EL (cell line): ENCODE measurements around the gene PTGES.

Source experiments
- DNase-seq: peaks from one replicate; pipeline ENCODE4 v3.0.0-alpha.2; 2016

Gene PTGES

DNA sequence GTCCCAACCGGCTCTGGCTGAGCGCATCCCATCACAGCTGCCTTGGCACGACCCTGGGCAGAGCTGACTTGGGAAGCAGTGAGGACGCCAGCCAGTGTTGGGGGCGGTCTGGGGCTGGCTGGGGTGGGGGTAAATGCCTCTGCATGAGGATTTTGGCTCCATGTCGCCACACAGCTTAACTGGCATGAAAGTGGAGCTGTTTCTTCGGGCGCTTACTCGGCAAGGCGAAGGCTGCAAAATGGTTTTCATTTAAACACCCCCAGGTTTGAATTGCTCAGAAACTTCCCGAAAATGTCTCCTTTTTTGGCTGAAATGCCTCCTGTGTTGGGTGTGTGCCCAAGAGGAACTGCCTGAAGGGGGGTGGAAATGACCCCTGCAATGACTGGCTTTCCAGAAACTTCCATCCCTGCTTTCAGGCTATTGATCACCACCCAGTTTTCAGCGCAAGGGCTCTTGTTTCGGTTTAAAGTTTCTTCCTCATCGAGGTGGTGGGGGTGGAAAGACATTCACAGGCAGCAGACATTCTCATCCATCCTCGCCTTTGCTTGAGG is 38.3 kb downstream of the PTGES start:
- DNase-seq = no peak

DNA sequence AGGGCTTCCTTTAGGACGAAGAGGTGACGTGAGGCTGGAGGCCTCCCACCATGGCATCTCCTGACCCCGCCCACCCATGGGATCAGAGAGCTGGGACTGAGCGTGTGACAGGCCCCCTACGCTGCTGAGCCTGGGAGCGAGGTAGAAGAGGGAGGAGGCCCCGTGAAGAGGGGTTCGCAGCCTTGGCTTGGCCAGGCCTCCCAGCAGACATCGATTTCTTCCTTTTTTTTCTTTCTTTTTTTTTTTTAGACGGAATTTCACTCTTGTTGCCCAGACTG is 39.5 kb downstream of the PTGES start:
- DNase-seq = no peak

DNA sequence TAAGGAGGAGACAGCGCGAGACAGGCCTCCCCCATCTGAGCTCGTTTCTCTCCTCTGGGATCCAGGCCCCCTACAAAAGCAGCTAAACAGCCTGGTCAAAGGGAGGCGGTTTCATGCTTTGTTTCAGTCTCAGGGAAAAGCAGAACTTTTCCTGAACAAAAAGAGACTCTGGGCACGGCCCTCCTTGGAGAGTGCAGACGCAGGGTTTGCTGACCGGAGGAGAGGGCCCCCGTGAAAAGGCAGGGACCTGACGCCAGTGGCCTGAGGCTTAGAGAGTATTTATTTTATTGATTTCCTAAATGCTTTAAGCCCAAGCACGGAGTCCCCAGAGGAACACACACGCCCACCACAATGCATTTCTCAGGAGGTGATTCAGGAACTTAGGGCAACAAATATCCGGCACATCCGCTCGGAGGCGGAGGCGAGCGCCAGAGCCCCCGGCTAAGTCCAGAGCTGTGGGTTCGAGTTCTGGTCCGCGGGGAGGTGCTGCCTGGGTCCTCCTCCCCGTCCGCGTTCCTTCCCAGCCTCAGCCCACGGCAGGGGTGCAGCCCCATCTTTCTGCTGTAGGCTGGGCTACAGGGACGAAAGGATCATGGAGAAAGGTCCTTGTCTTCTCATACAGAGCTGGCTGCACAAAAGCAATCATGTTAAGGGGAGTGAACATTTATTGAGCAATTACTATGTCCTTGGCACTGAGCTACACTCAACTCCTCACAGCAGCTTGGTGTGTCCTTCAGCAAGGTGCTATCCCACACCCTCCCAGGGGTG is 40.0 kb downstream of the PTGES start:
- DNase-seq = peak; percentile 85

DNA sequence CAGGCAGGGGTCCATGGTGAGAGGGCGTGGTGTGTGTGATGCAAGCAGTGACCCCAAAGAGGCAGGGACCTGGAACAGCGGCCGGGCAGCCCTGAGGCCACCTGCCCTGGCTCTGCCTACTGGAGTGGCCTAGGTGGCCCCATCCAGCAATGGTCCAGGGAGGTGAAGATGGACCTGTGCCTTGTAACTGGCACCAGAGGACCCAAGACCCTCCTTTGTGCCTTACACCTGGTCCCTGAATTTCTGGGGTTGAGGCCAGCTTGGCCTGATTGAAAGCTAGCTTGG is 42.7 kb downstream of the PTGES start:
- DNase-seq = no peak

DNA sequence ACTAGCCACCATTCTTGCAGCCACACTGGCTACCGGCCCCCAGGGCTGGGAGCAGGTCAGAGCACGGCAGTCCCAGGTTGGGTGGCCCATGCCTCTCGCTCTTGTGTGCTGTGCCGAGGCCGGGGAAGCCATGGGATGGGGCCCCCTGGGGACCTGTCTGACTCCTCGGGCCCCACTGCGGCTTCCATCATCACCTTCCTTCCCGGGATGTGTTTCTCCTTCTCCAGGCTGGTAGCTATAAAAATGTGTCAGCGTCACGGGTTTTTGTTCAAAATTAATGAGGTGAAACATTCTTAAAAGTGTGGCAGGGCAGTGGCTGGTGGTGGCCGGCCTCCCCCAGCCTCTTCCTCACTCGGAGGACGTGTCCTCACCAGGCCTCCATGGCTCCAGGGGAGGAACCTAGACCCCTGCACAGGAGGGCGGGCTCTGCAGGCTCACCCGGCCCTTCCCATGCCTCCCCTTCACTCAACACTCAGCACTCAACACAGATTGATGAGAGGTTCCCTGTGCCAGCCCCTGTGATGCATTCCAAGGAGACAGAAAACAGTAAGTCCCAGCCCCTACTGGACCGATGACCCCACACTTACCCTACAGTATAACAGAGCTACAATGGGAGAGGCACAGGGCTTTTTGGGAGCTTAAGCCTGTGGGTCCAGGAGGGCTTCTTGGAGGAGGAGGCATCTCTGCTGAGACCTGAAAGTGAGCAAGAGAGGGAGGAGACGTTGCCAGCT is 43.2 kb downstream of the PTGES start:
- DNase-seq = no peak

DNA sequence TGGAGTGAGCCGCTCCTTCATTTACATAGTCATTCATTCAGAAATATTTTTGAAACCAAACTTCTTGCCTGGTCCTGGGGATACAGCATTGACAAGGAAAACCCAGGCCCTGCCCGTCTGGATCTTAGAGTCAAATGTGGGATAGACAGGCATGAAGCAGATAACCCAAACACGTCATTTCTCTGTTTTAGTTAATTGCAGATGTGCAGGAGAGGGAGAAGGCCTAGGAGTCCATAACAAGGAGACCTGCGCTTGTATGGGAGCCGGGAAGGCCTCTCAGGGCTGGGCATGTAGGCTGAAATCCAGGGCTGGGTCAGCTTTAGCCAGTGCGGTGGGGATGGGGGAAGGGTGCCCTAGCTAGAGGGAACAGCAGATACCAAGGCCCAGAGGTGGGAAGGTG is 44.0 kb downstream of the PTGES start:
- DNase-seq = no peak

DNA sequence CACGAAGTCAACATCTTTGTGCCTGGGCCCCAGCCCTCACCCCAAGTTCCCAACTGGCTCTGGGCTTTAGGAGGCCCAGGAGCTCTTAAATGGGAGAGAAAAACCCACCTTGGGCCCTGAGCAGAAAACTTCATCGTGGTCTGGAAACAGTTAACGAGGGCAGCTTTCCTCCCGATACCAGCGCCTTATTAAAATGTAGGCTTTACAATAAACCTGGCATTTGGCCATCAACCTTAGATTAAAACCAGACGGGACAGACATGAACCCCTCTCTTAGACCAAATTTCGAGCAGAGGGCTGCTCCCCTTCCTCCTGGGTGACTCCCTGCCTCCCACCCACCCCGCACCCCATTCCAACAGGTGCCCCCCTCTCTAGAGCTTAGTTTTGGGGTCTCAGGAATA is 48.0 kb downstream of the PTGES start:
- no peak for DNase-seq

DNA sequence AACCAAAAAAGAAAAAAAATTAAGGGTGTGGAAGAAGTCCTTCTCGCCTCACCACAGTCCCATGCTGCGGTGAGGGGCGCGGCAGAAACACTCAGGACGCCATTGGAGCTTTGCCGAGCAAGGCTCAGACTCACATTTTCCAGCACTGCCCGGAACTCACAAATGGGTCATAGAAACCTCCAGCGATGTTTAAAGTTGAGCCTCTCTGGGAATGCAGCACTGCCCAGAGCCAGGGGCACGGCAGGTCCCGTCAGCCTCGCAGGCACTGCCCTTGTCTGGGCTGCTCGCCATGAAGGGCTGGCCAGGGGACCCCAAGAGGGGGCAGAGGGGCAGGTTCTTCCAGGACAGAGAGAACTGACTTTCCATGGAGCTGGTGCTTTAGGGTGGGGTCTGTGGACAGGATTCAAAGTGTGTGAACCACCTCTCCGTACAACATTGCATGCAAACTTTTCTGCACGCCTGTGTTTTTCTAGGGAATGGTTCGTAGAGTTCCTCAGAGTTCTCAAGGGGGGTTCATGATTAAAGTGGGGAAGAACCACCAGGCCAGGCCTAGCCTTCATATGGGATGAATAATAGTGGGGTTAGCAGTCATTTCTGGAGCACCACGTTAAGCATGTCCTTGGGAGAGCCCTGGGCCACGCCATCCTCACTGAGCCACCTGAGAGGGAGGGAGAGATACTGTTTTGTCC is 49.0 kb downstream of the PTGES start:
- DNase-seq = no peak

DNA sequence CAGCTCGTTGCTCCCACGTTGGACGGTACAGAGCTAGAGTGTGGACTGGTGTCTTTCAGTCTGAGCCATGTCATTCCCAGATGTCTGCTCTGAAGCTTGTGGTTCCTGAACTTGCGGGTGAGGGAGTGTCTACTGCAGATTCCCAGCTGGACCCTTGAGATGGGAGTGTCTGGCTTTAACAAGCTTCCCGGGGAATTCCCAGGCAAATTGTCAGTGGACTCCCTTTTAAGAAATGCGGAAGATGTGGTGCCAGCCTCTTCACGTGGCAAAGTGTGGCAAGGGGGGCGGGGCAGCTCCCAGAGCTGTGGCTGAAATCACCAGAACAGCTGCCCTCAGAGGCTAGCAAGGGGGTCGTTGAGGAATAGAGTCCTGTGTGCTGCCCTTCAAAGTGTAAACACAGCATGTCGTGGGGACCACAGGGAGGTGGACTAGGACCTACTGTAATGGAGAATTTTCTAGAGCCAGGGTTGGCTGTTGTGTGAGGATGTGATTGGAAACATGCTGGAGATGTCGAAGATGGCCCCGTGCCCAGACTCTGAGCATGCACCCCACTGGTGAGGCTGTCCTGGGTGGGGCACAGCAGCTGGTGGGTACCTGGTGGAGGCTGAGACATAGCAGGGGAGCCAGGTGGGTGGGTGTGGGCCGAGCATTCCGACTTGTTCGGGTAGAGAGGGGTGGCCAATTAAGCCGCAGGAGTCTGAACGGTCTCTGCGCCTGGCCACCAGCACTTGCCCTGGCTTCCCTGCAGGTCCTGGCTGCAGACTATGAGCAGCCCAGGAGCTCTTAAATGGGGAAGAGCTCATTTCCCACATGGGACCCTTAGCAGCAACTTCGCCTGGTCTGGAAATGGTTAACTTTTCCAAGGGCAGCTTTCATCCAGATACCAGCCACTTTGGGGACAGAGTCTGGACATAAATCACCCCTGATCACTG is 50.0 kb downstream of the PTGES start:
- peak; percentile 89 for DNase-seq

DNA sequence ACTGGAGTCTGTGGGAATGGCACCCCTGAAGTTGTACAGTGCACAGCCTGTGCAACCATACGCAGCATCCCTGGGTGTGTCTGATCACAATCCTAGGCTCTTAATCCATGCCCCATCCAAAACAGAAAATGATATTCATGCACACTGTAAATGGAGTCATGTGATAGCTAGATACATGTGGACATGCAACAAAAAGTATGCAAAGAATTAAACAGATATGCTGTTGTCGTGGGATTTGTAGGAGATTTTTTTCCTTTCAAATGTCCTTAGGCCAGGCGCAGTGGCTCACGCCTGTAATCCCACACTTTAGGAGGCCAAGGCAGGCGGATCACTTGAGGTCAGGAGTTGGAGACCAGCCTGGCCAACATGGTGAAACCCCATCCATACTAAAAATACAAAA is 51.3 kb downstream of the PTGES start:
- no peak for DNase-seq

DNA sequence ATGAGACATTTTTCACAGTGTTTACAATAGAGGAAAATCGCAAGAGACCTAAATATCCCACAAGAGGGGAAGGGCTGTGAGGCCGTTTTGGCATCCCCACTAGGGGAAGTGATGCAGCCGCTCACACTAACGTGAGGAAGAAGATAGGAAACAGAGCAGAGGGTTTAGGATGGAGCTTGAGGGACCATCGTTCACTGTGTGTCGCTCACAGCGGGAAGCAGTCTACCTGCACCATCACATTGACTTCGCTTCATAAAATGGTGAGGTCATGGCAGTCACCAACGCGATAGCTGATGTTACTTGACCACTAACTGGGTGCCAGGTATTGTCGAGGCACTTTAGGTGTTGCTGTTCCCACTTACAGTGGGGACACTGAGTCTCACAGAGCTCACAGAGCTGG is 51.8 kb downstream of the PTGES start:
- DNase-seq = no peak

DNA sequence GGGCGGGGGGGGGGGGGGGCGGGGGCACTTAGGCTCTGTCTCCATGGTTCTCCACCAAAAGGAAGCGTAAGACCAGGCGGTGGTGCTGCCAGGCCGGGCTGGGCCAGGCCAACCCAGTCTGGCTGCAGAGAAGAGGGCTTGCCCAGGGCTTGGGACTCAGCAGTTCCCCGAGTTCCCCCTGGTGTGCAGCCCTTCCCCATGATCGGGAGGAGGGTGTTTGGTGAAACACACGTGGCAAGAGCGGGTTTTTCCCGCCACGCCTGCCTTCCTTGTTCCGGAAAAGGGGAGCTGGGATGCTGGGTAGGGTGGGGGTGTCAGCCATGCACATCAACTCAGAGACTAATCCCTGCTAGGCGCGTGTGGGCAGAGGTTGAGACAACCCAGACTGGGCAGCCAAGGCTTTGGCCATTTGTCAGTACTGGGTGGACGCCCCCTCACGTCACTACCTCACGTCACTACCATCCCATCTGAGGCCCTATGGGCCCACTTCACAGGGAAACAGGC is 54.5 kb downstream of the PTGES start:
- peak; percentile 41 for DNase-seq

DNA sequence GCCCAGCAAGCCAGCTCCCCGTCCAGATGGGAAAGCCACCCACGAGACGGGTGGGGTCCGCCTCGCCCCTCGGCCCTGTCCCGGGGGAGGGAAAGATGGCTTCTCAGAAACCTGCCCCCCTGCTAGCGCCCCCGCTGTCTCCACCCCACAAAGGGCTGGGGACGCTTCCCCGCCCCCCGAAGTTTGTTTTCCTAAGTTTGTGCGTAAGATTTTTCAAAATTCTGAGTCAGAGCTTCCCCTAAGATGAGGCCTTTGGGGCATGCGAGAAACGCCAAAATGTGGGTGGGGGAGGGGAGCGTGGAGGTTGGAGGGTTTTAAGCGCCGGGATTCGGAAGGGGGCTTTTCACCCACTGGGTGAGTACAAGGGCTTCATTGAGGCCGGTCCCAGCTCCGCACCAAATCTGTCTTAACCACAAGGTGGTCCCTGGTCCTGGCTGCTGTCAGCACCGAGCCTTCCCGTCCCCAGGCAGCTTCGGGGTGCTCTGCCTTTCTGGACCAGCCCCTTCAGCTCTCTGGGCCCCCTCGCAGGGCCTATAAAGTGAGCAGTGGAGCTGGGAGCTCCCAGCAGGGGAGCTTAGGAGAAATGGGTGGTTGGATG is 55.1 kb downstream of the PTGES start:
- DNase-seq = peak; percentile 87

DNA sequence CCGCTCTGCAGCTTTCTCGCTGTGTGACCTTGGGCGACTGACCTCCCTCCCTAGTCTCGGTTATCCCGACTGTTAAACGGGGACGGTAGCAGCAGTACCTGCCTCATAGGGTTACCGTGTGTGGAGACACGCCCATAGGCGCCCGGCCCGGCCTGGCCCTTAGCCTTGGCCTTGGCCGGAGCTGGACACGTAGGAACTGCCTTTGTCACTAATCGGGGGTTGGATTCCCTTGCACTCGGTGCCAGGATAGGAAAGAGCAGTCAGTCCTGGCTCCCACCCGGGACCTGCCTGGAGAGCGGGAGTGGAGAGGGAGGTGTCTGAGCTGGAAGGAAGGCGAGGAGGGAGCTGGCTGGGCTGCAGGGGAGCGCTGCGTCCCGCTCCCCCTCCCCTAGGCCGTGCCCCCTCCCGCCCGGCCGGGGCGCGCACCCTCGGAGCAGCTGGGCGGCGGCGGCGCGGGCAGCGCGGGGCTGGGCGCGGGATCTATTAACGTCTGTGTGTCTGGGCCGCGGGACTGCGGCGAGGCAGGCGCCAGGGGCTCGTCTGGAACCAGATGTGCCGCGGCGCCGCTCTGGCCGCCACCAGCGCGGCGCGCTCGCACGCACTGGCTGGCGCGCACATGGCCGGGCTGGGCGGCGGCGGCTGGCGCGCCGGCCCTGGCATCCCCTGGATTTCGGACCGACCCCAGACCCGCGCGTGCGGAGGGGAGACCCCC is 55.7 kb downstream of the PTGES start:
- peak; percentile 75 for DNase-seq

DNA sequence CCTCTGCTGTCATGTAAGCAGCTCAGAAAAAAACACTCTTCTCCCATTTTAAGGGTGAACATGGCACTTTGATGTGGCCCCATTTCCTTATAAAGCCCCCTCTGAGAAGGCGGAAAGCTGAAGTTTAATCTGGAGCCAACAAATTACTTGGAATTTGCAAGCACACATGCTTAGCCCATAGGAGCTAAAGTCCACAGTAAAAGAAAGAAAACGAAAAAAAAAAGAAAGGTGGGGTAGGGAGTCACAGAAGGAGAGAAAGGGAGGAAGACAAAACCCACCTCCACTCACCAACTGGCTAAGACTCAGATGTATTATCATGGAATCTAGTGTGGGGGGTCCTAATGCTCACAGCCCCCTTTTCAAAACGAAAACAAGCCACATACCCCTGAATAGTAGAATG is 57.0 kb downstream of the PTGES start:
- no peak for DNase-seq

DNA sequence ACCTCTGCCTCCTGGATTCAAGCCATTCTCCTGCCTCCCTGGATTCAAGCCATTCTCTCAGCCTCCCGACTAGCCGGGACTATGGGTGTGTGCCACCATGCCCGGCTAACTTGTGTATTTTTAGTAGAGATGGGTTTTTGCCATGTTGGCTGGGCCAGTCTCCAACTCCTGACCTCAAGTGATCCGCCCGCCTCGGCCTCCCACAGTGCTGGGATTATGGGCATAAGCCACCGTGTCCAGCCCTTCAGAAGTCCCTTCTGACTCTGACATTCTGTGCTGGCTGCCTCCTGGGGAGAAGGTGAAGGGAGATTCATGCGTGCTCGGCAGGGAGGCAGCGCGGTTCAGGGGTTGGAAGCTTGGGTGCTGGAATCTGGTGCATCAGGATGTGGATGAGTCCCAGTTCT is 58.6 kb downstream of the PTGES start:
- no peak for DNase-seq

DNA sequence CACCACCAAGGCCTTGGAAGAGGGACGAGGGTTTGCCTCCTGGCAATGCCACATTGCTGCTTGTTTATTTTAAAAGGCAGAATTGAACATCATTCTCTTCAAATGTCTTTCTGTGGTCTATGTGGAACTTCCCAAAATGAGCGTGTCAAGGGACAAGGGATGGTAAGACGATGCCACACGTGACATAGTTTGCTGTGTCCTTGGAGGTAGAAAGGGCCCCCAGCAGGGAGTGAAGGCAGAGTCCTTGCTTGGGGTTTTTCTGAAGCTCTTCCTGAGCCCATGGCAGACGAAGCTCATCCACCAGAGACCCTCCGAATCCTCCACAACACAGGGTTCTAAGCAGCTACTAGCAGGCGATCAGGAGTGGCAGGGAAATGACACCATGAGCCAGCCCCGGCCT is 59.1 kb downstream of the PTGES start:
- no peak for DNase-seq

DNA sequence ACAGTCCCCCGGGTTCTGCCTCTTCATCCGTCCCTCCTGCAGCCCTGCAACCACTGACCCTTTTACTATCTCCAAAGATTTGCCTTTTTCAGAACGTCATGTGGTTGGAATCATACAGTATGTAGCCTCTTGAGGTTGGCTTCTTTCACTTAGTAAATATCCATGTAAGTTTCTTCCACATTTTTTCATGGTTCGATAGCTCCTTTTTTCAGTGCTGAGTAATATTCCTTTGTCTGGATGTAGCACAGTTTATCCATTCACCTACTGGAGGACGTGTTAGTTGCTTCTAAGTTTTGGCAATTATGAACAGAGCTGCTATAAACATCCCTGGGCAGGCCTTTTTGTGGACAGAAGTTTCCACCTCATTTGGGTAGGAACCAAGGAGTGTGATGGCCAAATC is 60.3 kb downstream of the PTGES start:
- DNase-seq = no peak
